Neural progenitor cell (in vitro differentiated cells): Measurements from ENCODE around the gene TWIST2. TPM values are rescaled to one million over a fixed set of nuclear protein-coding genes. Genes with fewer than 3 reads are reported as not detected.

Source experiments
- DNase-seq: peaks from one replicate; pipeline ENCODE4 v3.0.0-alpha.2; 2016; ENCODE audit warnings: low spot score
- H2AFZ ChIP-seq: fragments of 200-600 bp; sonication (generic); replicated peaks from 2 replicates; pipeline ENCODE4 v1.6.1; 2016; ENCODE audit warnings: antibody characterized with exemption
- H3F3A ChIP-seq: fragments of 200-600 bp; sonication (generic); 2 replicates; pipeline ENCODE4 v1.6.1; 2016; ENCODE audit warnings: antibody characterized with exemption, low read depth
- H3K27ac ChIP-seq: fragments of 200-600 bp; sonication (generic); 2 replicates; pipeline ENCODE4 v1.5.1; 2016; ENCODE audit warnings: mild to moderate bottlenecking
- H3K27me3 ChIP-seq: fragments of 200-600 bp; sonication (generic); 2 replicates; pipeline ENCODE4 v1.6.1; 2016; ENCODE audit warnings: mild to moderate bottlenecking, moderate library complexity
- H3K36me3 ChIP-seq: fragments of 200-600 bp; sonication (generic); 2 replicates; pipeline ENCODE4 v1.5.1; 2016
- H3K4me1 ChIP-seq: fragments of 200-600 bp; sonication (generic); 2 replicates; pipeline ENCODE4 v1.6.1; 2016; ENCODE audit warnings: mixed run types
- H3K4me2 ChIP-seq: fragments of 200-600 bp; sonication (generic); 2 replicates; pipeline ENCODE4 v1.6.1; 2016
- H3K4me3 ChIP-seq: fragments of 200-600 bp; sonication (generic); 2 replicates; pipeline ENCODE4 v1.5.1; 2016
- H3K79me2 ChIP-seq: fragments of 200-600 bp; sonication (generic); 2 replicates; pipeline ENCODE4 v1.6.1; 2016; ENCODE audit warnings: low read depth
- H3K9ac ChIP-seq: fragments of 200-600 bp; sonication (generic); 2 replicates; pipeline ENCODE4 v1.6.1; 2016
- H3K9me3 ChIP-seq: fragments of 200-600 bp; sonication (generic); 2 replicates; pipeline ENCODE4 v1.5.1; 2016; ENCODE audit warnings: low read depth
- H4K20me1 ChIP-seq: fragments of 200-600 bp; sonication (generic); 2 replicates; pipeline ENCODE4 v1.6.1; 2016; ENCODE audit warnings: low read depth
- H3K27ac Mint-ChIP-seq: 3 replicates; pipeline ENCODE4 v1.8.0; 2021; ENCODE audit warnings: mixed read lengths
- H3K27me3 Mint-ChIP-seq: 2 replicates; pipeline ENCODE4 v1.8.0; 2022; ENCODE audit warnings: low read depth, mild to moderate bottlenecking, inconsistent platforms, moderate library complexity, mixed read lengths; ENCODE audit not compliant: insufficient read depth
- H3K36me3 Mint-ChIP-seq: 3 replicates; pipeline ENCODE4 v1.8.0; 2021; ENCODE audit warnings: mixed read lengths
- H3K4me1 Mint-ChIP-seq: 3 replicates; pipeline ENCODE4 v1.8.0; 2021; ENCODE audit warnings: mixed read lengths
- H3K4me3 Mint-ChIP-seq: 3 replicates; pipeline ENCODE4 v1.8.0; 2021; ENCODE audit warnings: mild to moderate bottlenecking, moderate library complexity, mixed read lengths
- H3K9me3 Mint-ChIP-seq: 3 replicates; pipeline ENCODE4 v1.8.0; 2020; ENCODE audit warnings: mixed read lengths
- EZH2 ChIP-seq: fragments of 200-600 bp; sonication (generic); IDR thresholded peaks from 2 replicates; pipeline ENCODE4 v1.6.1; 2017; ENCODE audit warnings: antibody characterized with exemption, mild to moderate bottlenecking, moderate library complexity
- EZH2phosphoT487 ChIP-seq: fragments of 200-600 bp; sonication (generic); IDR thresholded peaks from 2 replicates; pipeline ENCODE4 v1.6.1; 2017; ENCODE audit warnings: antibody characterized with exemption
- total RNA-seq: library from RNA; depleted of rRNA; stranded (reverse); fragments of >200 nt; gene quantifications from 2 replicates; pipeline ENCODE4 v1.2.3, GENCODE V29; 2015; ENCODE audit warnings: low replicate concordance
- TF ChIP-seq, protein P1 (sequence below): fragments of 200-600 bp; sonication (generic); IDR thresholded peaks from 2 replicates; pipeline ENCODE4 v1.5.1; 2017; ENCODE audit warnings: antibody characterized with exemption, mild to moderate bottlenecking

TWIST2 gene
- total RNA-seq, 1 donor from 2014 or later = 0.51 TPM

GRCh38 chr2:238853721-238854120 is 5.8 kb downstream of the TWIST2 start:
- Histone ChIP-seq H3K79me2 (no peaks in the 10 kb centered on the region), H3K9me3 (no peaks in the 10 kb centered on the region), H4K20me1 (peaks cover 26% of the 10 kb centered on the region), H3K36me3 (no peaks in the 10 kb centered on the region), H3K27ac (no peak overlapping the region), H3K4me3 (no peak overlapping the region), H3K4me2 (no peak overlapping the region), H3K9ac (no peak overlapping the region), H3K4me1 (no peaks in the 10 kb centered on the region), H2AFZ (no peak overlapping the region), H3K27me3 (peaks cover 76% of the 10 kb centered on the region), H3F3A (no peaks in the 10 kb centered on the region)
- no peak for DNase-seq
- peaks cover 24% of the 10 kb centered on the region for H3K27me3 Mint-ChIP-seq
- H3K9me3 Mint-ChIP-seq = peaks cover 3% of the 10 kb centered on the region
- H3K4me3 Mint-ChIP-seq = no peak overlapping the region
- TF ChIP-seq EZH2 (no peak), EZH2phosphoT487 (no peak)
- TF ChIP-seq, protein P1, sequence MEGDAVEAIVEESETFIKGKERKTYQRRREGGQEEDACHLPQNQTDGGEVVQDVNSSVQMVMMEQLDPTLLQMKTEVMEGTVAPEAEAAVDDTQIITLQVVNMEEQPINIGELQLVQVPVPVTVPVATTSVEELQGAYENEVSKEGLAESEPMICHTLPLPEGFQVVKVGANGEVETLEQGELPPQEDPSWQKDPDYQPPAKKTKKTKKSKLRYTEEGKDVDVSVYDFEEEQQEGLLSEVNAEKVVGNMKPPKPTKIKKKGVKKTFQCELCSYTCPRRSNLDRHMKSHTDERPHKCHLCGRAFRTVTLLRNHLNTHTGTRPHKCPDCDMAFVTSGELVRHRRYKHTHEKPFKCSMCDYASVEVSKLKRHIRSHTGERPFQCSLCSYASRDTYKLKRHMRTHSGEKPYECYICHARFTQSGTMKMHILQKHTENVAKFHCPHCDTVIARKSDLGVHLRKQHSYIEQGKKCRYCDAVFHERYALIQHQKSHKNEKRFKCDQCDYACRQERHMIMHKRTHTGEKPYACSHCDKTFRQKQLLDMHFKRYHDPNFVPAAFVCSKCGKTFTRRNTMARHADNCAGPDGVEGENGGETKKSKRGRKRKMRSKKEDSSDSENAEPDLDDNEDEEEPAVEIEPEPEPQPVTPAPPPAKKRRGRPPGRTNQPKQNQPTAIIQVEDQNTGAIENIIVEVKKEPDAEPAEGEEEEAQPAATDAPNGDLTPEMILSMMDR = no peak
- no peak overlapping the region for H3K27ac Mint-ChIP-seq
- H3K36me3 Mint-ChIP-seq = peaks cover 2% of the 10 kb centered on the region
- H3K4me1 Mint-ChIP-seq = peaks cover 5% of the 10 kb centered on the region

- H3K4me3 ChIP-seq = no peak overlapping the region
- peaks cover 5% of the 10 kb centered on the region for H3K4me1 Mint-ChIP-seq
- H3K27me3 ChIP-seq = peaks cover 71% of the 10 kb centered on the region
- no peak overlapping the region for H2AFZ ChIP-seq
- no peak overlapping the region for H3K4me3 Mint-ChIP-seq
- H3F3A ChIP-seq = no peaks in the 10 kb centered on the region
- peaks cover 2% of the 10 kb centered on the region for H3K36me3 Mint-ChIP-seq
- H3K27ac ChIP-seq = no peak overlapping the region
- H3K9me3 ChIP-seq = no peaks in the 10 kb centered on the region
- peaks cover 24% of the 10 kb centered on the region for H3K27me3 Mint-ChIP-seq
- H3K9me3 Mint-ChIP-seq = peaks cover 3% of the 10 kb centered on the region
- H3K36me3 ChIP-seq = no peaks in the 10 kb centered on the region
- DNase-seq = no peak
- TF ChIP-seq, protein P1 = no peak
- TF ChIP-seq EZH2phosphoT487 (no peak), EZH2 (no peak)
- no peak overlapping the region for H3K27ac Mint-ChIP-seq
- H3K9ac ChIP-seq = no peak overlapping the region
- peaks cover 21% of the 10 kb centered on the region for H4K20me1 ChIP-seq
- H3K4me1 ChIP-seq = no peaks in the 10 kb centered on the region
- H3K79me2 ChIP-seq = no peaks in the 10 kb centered on the region
- H3K4me2 ChIP-seq = no peak overlapping the region
Measured at GRCh38 chr2:238854246-238854645, 6.4 kb downstream of the TWIST2 start.

DNA sequence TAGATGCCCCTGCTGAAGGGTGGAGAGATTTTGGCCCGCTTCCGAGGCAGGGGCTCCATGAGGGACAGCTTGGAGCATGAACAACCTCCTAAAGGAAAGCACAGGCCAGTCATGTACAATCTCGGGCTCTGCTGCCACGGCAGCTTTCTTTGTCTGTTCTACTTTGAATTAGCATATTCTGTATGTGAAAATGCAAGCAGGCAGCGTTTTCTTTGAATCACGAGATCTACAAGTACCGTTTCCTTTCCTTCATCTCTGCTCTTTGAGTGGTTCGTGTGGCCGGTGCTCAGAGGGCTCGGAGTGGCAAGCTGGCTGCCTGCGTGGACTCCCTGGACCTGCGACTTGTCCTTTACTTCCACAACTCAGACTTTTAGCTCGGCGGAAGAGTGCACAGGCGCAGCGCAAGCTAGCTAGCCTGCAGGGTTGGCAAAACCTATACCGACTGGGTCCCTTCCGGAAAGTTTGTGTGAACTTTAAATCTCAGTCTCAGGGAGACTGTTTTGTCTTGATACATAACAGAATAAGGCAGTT is 6.9 kb downstream of the TWIST2 start:
- Histone ChIP-seq H4K20me1 (peaks cover 16% of the 10 kb centered on the region), H3K79me2 (no peaks in the 10 kb centered on the region), H3K36me3 (no peaks in the 10 kb centered on the region), H3K9ac (no peak overlapping the region), H3K9me3 (no peaks in the 10 kb centered on the region), H2AFZ (no peak overlapping the region), H3K27me3 (peaks cover 66% of the 10 kb centered on the region), H3K4me2 (no peak overlapping the region), H3K4me1 (no peaks in the 10 kb centered on the region), H3K27ac (no peak overlapping the region), H3F3A (no peaks in the 10 kb centered on the region), H3K4me3 (no peak overlapping the region)
- peaks cover 3% of the 10 kb centered on the region for H3K9me3 Mint-ChIP-seq
- peaks cover 5% of the 10 kb centered on the region for H3K4me1 Mint-ChIP-seq
- no peak overlapping the region for H3K27ac Mint-ChIP-seq
- peaks cover 2% of the 10 kb centered on the region for H3K36me3 Mint-ChIP-seq
- TF ChIP-seq EZH2phosphoT487 (no peak), EZH2 (no peak)
- TF ChIP-seq, protein P1 = no peak
- H3K27me3 Mint-ChIP-seq = peaks cover 21% of the 10 kb centered on the region
- no peak for DNase-seq
- no peak overlapping the region for H3K4me3 Mint-ChIP-seq
